Neutrophil (primary cell): Measurements from ENCODE around the gene SEPTIN8.

Experiments used
- H3K27ac ChIP-seq: fragments of 200-600 bp; sonication (generic); 2 replicates; pipeline ENCODE4 v1.5.1; 2016; ENCODE audit warnings: mild to moderate bottlenecking, moderate library complexity
- H3K27me3 ChIP-seq: fragments of 200-600 bp; sonication (generic); 2 replicates; pipeline ENCODE4 v1.6.0; 2016; ENCODE audit warnings: mild to moderate bottlenecking
- H3K36me3 ChIP-seq: fragments of 200-600 bp; sonication (generic); 2 replicates; pipeline ENCODE4 v1.5.1; 2017
- H3K4me1 ChIP-seq, 2 experiments: fragments of 200-600 bp in 1 of 2; sonication (generic) in 1 of 2; 1 replicate in 1 of 2; 2 replicates in 1 of 2; pipeline versions ENCODE4 v1.5.1 to v1.6.1; 2013 to 2016; ENCODE audit warnings: low read depth in 1 of 2, low read length in 1 of 2, mild to moderate bottlenecking in 1 of 2, moderate library complexity in 1 of 2; ENCODE audit not compliant: control insufficient read depth in 1 of 2, insufficient read depth in 1 of 2
- H3K4me3 ChIP-seq, 2 experiments: fragments of 200-600 bp in 1 of 2; sonication (generic) in 1 of 2; 1 replicate in 1 of 2; 2 replicates in 1 of 2; pipeline ENCODE4 v1.5.1; 2013 to 2016; ENCODE audit warnings: low read depth in 1 of 2, low read length in 1 of 2, mild to moderate bottlenecking in 1 of 2, moderate library complexity in 1 of 2
- H3K9me3 ChIP-seq: fragments of 200-600 bp; sonication (generic); 2 replicates; pipeline ENCODE4 v1.5.1; 2016
- CTCF ChIP-seq: fragments of 200-600 bp; sonication (generic); IDR thresholded peaks from 2 replicates; pipeline ENCODE4 v1.5.1; 2016; ENCODE audit warnings: antibody characterized with exemption

Gene SEPTIN8

GRCh38 chr5:132777209-132778069 is at the start of gene SEPTIN8:
Gene SEPTIN8, minus strand, starts transcription at chr5:132777239. Its CDS starts 102 bp downstream, at chr5:132777137.
- H3K27ac ChIP-seq = no peak within 1 kb of the TSS
- peak within 1 kb of the TSS in 1 of 2 experiments; percentile 8 for H3K4me3 ChIP-seq
- no peak for TF ChIP-seq CTCF

GRCh38 chr5:132826424-132827082 is 49.5 kb upstream of the SEPTIN8 start:
- H3K9me3 ChIP-seq = no peaks in the 10 kb centered on the region
- no peak overlapping the region for H3K27ac ChIP-seq
- peaks cover 100% of the 10 kb centered on the region for H3K27me3 ChIP-seq
- TF ChIP-seq CTCF = no peak
- no peaks in the 10 kb centered on the region for H3K36me3 ChIP-seq
- peaks cover 2 to 21% of the 10 kb centered on the region in 2 experiments for H3K4me1 ChIP-seq
- no peak overlapping the region for H3K4me3 ChIP-seq

More at GRCh38 chr5:132777209-132778069, at the start of gene SEPTIN8:
- Histone ChIP-seq H3K4me1 (peaks cover 0 to 11% of the 10 kb centered on the region in 2 experiments), H3K9me3 (no peaks in the 10 kb centered on the region), H3K27me3 (peaks cover 100% of the 10 kb centered on the region), H3K36me3 (no peaks in the 10 kb centered on the region)

GRCh38 chr5:132825834-132826391 is 48.9 kb upstream of the SEPTIN8 start:
- Histone ChIP-seq H3K9me3 (no peaks in the 10 kb centered on the region), H3K4me1 (peaks cover 2 to 21% of the 10 kb centered on the region in 2 experiments), H3K27me3 (peaks cover 100% of the 10 kb centered on the region), H3K27ac (no peak overlapping the region), H3K4me3 (no peak overlapping the region), H3K36me3 (no peaks in the 10 kb centered on the region)
- no peak for TF ChIP-seq CTCF

GRCh38 chr5:132825033-132825833 is 48.2 kb upstream of the SEPTIN8 start:
- Histone ChIP-seq H3K4me1 (peaks cover 0 to 16% of the 10 kb centered on the region in 2 experiments), H3K9me3 (no peaks in the 10 kb centered on the region), H3K4me3 (no peak overlapping the region), H3K27ac (no peak overlapping the region), H3K27me3 (peaks cover 100% of the 10 kb centered on the region), H3K36me3 (no peaks in the 10 kb centered on the region)
- TF ChIP-seq CTCF = no peak

- no peak for TF ChIP-seq CTCF
- Histone ChIP-seq H3K27me3 (peaks cover 100% of the 10 kb centered on the region), H3K4me1 (peaks cover 0 to 10% of the 10 kb centered on the region in 2 experiments), H3K27ac (no peak overlapping the region), H3K36me3 (no peaks in the 10 kb centered on the region), H3K4me3 (no peak overlapping the region), H3K9me3 (no peaks in the 10 kb centered on the region)
These were observed 47.4 kb upstream of the SEPTIN8 start for GRCh38 chr5:132824426-132824825.
